Measurements from ENCODE around the gene TLX1. TPM values are rescaled to one million over a fixed set of nuclear protein-coding genes. Genes with fewer than 3 reads are reported as not detected.

TLX1 gene
- total and polyA plus RNA-seq, 12 donors, result 0.03 to 0.74 (median 0.27) TPM; not detected in 9

GRCh38 chr10:101092881-101093354, 38.2 kb upstream of the TLX1 start:
- no peaks in the 10 kb centered on the region for H3K36me3 ChIP-seq
- H3K4me1 ChIP-seq, result no peaks in the 10 kb centered on the region
- no peak for DNase-seq
- H3K9me3 ChIP-seq, result no peaks in the 10 kb centered on the region
- ATAC-seq, result no peak
- peaks cover 0 to 98% (median 85%) of the 10 kb centered on the region in 7 donors for H3K27me3 ChIP-seq
- no peak overlapping the region for H3K4me3 ChIP-seq
- intact Hi-C loops (cut with DNase I), result loop anchor here in 1 of 10 donors (2.0 kb wide), 1 partner anchor 50 kb away; no protein-coding TSS in a partner anchor
- H3K27ac ChIP-seq, result no peak overlapping the region
- no peak for TF ChIP-seq CTCF (IDR thresholded peaks at IDR 0.05)
- 37 to 47% methylated on average over 9 of the region's 9 CpGs for WGBS, 2 donors

GRCh38 chr10:101094121-101094879, 36.8 kb upstream of the TLX1 start:
- no peak for ATAC-seq
- no peaks in the 10 kb centered on the region for H3K4me1 ChIP-seq
- no peak for TF ChIP-seq CTCF (IDR thresholded peaks at IDR 0.05)
- H3K9me3 ChIP-seq, result no peaks in the 10 kb centered on the region
- no peak for DNase-seq
- no peak overlapping the region for H3K4me3 ChIP-seq
- no peaks in the 10 kb centered on the region for H3K36me3 ChIP-seq
- peaks cover 0 to 93% (median 84%) of the 10 kb centered on the region in 7 donors for H3K27me3 ChIP-seq
- no peak overlapping the region for H3K27ac ChIP-seq
- 46 to 57% methylated on average over 14 of the region's 14 CpGs for WGBS, 2 donors
- intact Hi-C loops (cut with DNase I), result loop anchor here in 2 of 10 donors (2.0 kb wide), 1 partner anchor 49 kb away; no protein-coding TSS in a partner anchor

- H3K36me3 ChIP-seq, result no peaks in the 10 kb centered on the region
- H3K9me3 ChIP-seq, result no peaks in the 10 kb centered on the region
- TF ChIP-seq CTCF (IDR thresholded peaks at IDR 0.05), result no peak
- H3K4me3 ChIP-seq, result no peak overlapping the region
- ATAC-seq (peak in 1 of 8 donors; percentile 17), DNase-seq (no peak)
- intact Hi-C loops (cut with DNase I), result loop anchor here in 7 of 10 donors (1.0 to 5.0 kb wide), 4 partner anchors 47 to 48 kb away; no protein-coding TSS in a partner anchor
- 79 to 89% methylated on average over 6 of the region's 6 CpGs for WGBS, 2 donors
- H3K27me3 ChIP-seq, result peaks cover 0 to 93% (median 84%) of the 10 kb centered on the region in 7 donors
- no peaks in the 10 kb centered on the region for H3K4me1 ChIP-seq
- H3K27ac ChIP-seq, result no peak overlapping the region
Measured at GRCh38 chr10:101095004-101095403, 36.1 kb upstream of the TLX1 start.

GRCh38 chr10:101095550-101096213, 35.4 kb upstream of the TLX1 start:
- Histone ChIP-seq H3K9me3 (no peaks in the 10 kb centered on the region), H3K27me3 (peaks cover 0 to 93% (median 86%) of the 10 kb centered on the region in 7 donors), H3K27ac (no peak overlapping the region), H3K4me1 (no peaks in the 10 kb centered on the region), H3K36me3 (no peaks in the 10 kb centered on the region), H3K4me3 (no peak overlapping the region)
- 12 to 19% methylated on average over 7 of the region's 7 CpGs for WGBS, 2 donors
- ATAC-seq, result peak in 7 of 8 donors; percentile 46 to 78 (median 65)
- intact Hi-C loops (cut with DNase I), result loop anchor here in 9 of 10 donors (1.0 to 5.0 kb wide), 5 partner anchors 45 to 48 kb away; no protein-coding TSS in a partner anchor
- TF ChIP-seq CTCF (IDR thresholded peaks at IDR 0.05), result peak; percentile 61 to 83 (median 73)
- DNase-seq, result peak; percentile 46 to 55

Measured in heart right ventricle (tissue), 16 donors.